Measurements from ENCODE around the gene SPDL1.
A peak's percentile ranks its signal among the peaks of the same experiment; 100 is the strongest.

SPDL1 gene, protein sequence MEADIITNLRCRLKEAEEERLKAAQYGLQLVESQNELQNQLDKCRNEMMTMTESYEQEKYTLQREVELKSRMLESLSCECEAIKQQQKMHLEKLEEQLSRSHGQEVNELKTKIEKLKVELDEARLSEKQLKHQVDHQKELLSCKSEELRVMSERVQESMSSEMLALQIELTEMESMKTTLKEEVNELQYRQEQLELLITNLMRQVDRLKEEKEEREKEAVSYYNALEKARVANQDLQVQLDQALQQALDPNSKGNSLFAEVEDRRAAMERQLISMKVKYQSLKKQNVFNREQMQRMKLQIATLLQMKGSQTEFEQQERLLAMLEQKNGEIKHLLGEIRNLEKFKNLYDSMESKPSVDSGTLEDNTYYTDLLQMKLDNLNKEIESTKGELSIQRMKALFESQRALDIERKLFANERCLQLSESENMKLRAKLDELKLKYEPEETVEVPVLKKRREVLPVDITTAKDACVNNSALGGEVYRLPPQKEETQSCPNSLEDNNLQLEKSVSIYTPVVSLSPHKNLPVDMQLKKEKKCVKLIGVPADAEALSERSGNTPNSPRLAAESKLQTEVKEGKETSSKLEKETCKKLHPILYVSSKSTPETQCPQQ

DNA sequence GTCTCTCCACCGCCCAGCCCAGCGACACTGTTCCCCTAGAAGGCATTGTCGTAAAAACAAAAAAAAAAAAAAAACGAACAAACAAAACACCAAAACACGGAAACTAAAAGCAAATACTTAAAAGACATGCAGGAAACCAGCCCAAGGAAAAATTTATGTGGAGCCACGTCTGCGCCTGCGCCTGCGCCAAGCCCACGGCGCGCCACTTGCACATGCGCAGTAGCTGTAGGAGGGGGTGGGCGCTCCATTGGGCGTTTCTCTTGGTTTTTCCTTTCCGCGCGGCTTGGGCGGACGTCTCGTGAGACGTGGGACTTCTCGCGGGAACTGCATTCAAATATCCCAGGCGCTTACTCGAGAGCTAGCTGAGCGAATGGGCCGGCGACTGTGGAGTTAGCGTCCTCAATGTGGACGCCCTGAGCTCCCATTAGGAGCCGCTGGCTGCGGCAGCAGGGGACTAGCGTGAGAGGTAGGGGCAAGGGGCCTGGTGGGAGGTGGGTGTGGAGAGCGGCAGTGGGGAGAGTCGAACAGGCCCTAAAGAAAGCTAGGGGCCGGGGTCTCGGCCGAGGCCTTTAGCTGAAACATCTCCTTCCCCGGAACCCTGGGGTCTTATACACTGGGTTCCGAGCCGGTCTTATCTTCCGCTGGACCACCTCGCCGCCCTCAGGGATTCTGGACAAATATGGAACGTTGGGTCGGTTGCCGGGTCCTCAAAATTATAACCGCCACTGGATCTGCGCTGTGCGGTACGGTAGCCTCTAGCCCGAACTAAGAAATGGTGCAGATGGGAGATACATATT lies at the start of gene SPDL1:
Gene SPDL1 (plus strand): TSS at position 350 of the 797 bp plus-strand sequence. CDS start 4,644 bp downstream, outside the sequence.
- H3K4me1 Mint-ChIP-seq = peaks cover 14 to 37% of the 10 kb centered on the region in 2 donors
- ATAC-seq (replicated peaks) (peak; percentile 92 to 96), DNase-seq (peak; percentile 93)
- peak within 1 kb of the TSS; percentile 93 to 100 for H3K4me3 Mint-ChIP-seq
- peak within 1 kb of the TSS; percentile 99 for H3K27ac Mint-ChIP-seq
- H3K9me3 Mint-ChIP-seq = no peaks in the 10 kb centered on the region
- H3K27me3 Mint-ChIP-seq = peaks cover 0 to 4% of the 10 kb centered on the region in 2 donors
- peaks cover 0 to 19% of the 10 kb centered on the region in 2 donors for H3K36me3 Mint-ChIP-seq

DNA sequence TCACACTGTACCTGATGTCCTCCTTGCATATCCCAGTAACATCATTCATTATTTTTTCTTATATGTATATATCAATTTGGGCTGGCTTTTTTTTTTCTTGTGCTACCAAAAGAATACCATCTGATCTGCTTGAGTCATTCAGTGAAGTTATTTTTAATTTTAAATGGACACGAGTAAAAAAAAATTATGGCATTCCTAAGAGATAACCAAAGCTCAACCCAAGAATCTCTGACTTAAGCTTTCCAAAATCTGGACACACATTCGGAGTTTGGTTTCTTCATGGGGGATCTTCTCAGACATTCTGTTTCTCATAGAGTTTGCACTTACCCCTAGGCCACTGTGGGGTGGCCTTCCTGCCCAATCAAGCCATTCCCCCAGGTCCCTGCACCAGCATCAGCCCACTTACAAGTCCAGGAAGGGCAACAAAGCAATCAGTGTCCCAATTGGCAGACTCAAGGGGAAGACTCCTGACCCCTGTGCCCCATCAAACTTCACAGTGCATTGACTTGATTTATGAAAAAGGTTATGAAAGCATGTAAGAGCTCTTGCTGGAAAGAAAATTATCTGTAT lies 49.2 kb upstream of the SPDL1 start:
- Mint-ChIP-seq H3K4me1 (no peaks in the 10 kb centered on the region), H3K9me3 (peaks cover 0 to 2% of the 10 kb centered on the region in 2 donors), H3K36me3 (no peaks in the 10 kb centered on the region), H3K4me3 (no peak overlapping the region), H3K27me3 (peaks cover 11 to 15% of the 10 kb centered on the region in 2 donors), H3K27ac (no peak overlapping the region)
- no peak for ATAC-seq (replicated peaks)
- no peak for DNase-seq

DNA sequence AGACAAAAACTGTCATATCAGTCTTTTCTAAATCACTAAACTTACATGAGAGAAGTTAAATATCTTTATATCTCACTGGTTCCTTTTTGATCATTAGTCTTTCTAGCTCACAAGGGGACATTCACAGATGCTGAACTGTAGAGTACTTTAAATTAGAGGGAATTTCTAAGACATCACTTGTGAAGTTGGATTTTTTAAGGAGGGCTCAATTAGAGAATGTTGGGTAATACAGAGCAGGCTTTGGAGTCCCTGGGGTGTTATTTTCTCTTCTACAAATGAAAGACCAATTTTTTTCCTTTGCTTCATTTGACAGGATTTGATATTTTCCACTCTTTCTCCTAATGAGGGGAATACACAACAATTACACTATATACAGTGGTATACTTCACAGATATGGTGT lies 48.6 kb upstream of the SPDL1 start:
- no peak overlapping the region for H3K4me3 Mint-ChIP-seq
- no peak for DNase-seq
- H3K27me3 Mint-ChIP-seq = peaks cover 7 to 10% of the 10 kb centered on the region in 2 donors
- peaks cover 0 to 2% of the 10 kb centered on the region in 2 donors for H3K9me3 Mint-ChIP-seq
- H3K4me1 Mint-ChIP-seq = no peaks in the 10 kb centered on the region
- H3K36me3 Mint-ChIP-seq = no peaks in the 10 kb centered on the region
- no peak for ATAC-seq (replicated peaks)
- no peak overlapping the region for H3K27ac Mint-ChIP-seq

DNA sequence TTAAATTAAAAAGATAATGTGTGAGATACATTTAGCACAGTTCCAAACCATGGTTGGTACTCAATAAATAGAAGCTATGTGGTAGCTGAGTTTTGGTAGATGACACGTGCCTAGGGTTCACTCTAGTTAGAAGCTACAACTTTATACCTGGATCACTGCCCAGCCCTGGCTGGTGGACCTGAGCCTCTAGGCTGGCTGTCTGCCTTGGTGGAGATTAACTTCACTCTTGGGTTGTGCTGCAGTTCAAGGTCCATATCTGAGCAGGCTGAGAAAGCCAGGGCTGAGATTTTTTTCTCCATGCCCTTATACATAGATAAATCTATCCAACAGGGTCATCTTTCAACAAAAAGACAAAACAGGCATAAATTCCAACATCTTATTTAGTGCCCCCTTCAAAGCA lies 44.6 kb upstream of the SPDL1 start:
- no peaks in the 10 kb centered on the region for H3K36me3 Mint-ChIP-seq
- no peak overlapping the region for H3K27ac Mint-ChIP-seq
- no peak for ATAC-seq (replicated peaks)
- no peak for DNase-seq
- H3K27me3 Mint-ChIP-seq = peaks cover 5 to 13% of the 10 kb centered on the region in 2 donors
- H3K9me3 Mint-ChIP-seq = peaks cover 0 to under 1% of the 10 kb centered on the region in 2 donors
- no peaks in the 10 kb centered on the region for H3K4me1 Mint-ChIP-seq
- H3K4me3 Mint-ChIP-seq = no peak overlapping the region

DNA sequence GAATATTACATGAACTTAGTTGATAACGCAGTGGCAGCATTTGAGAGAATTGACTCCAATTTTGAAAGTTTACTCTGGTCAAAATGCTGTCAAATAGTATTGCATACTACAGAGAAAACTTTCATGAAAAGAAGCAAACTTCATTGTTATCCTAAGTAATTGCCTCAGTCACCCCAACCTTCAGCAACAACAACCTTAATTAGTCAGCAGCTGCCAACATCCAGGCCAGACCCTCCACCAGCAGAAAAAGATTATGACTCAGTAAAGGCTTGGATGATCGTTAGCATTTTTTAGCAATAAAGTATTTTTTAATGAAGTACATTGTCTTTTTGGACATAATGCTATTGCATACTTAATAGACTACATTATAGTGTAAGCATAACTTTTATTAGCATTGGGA lies 40.8 kb upstream of the SPDL1 start:
- no peaks in the 10 kb centered on the region for H3K4me1 Mint-ChIP-seq
- DNase-seq (no peak), ATAC-seq (replicated peaks) (no peak)
- H3K4me3 Mint-ChIP-seq = no peak overlapping the region
- no peaks in the 10 kb centered on the region for H3K9me3 Mint-ChIP-seq
- no peak overlapping the region for H3K27ac Mint-ChIP-seq
- peaks cover 15 to 23% of the 10 kb centered on the region in 2 donors for H3K27me3 Mint-ChIP-seq
- H3K36me3 Mint-ChIP-seq = no peaks in the 10 kb centered on the region

DNA sequence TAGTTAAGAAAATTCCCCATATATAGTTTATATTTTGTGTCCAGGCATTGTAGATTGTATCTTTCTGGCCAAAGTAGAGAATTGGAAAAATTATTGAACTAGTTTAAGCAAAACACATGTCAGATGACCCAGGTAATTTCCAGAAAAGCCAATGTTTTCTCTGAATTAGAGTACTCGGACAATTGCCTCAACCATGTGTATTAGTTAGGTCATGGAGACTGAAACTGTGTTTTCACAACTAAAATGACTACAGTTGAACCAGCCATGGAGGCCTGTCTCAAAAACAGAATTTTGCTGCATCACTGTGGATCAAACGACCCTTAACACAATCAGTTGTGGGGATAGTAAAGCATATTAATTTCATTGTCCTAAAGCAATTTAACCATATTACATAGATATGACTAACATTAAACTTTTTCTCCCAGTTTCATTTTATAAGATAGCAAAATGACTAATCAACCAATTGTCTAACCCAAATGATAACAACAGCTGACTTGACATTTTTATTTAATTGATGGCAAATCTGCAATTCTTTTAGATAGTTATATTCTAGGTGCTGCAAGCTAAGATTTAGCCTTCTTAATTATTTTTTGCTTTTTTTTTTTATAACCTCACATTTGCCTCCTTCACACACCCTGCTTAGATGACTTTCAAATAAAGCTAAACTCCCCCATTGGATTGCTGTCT lies 39.2 kb upstream of the SPDL1 start:
- Mint-ChIP-seq H3K4me3 (no peak overlapping the region), H3K4me1 (no peaks in the 10 kb centered on the region), H3K36me3 (no peaks in the 10 kb centered on the region), H3K27me3 (peaks cover 22 to 39% of the 10 kb centered on the region in 2 donors), H3K27ac (no peak overlapping the region), H3K9me3 (no peaks in the 10 kb centered on the region)
- ATAC-seq (replicated peaks) = no peak
- no peak for DNase-seq

DNA sequence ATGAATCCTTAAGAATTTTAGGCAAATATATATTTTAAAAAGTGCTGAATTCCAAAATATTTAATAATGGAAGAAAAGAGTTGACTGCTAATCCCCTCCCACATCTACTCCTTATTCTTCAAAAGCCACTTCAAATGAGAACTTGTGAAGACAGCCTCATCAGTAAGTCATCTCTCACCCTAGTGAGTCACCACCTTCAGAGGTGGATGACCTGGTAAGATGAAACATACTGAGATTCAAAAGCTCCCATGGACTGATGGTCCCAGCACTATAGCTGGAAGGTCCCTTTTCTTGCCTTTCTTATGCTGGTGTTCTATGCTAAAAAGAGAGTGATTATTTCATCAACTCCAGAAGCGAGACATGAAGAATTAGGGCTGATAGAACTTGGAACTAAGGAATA lies 37.8 kb upstream of the SPDL1 start:
- Mint-ChIP-seq H3K4me3 (no peak overlapping the region), H3K36me3 (no peaks in the 10 kb centered on the region), H3K27me3 (peaks cover 24 to 47% of the 10 kb centered on the region in 2 donors), H3K9me3 (no peaks in the 10 kb centered on the region), H3K4me1 (no peaks in the 10 kb centered on the region), H3K27ac (no peak overlapping the region)
- DNase-seq = no peak
- peak in 1 of 2 donors; percentile 41 for ATAC-seq (replicated peaks)

DNA sequence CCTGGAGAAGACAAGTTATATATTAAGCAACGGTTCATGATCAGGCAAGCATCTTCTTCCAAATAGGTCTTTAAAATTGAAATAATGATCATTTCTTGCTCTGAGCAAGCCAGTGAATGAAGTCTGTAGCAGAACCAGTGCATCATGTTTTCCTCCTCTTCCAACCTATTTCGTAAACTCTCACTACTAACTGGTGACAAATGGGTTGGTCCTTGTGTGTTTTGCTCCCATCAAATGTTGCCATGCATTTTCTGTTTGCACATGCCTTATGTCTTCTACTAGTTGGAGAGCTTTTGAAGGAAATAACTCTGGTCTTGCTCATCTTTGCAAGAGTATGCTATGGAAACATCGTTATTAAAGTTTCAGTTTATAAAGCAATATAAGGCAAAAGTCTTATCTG lies 37.2 kb upstream of the SPDL1 start:
- Mint-ChIP-seq H3K36me3 (no peaks in the 10 kb centered on the region), H3K27me3 (peaks cover 27 to 48% of the 10 kb centered on the region in 2 donors)

DNA sequence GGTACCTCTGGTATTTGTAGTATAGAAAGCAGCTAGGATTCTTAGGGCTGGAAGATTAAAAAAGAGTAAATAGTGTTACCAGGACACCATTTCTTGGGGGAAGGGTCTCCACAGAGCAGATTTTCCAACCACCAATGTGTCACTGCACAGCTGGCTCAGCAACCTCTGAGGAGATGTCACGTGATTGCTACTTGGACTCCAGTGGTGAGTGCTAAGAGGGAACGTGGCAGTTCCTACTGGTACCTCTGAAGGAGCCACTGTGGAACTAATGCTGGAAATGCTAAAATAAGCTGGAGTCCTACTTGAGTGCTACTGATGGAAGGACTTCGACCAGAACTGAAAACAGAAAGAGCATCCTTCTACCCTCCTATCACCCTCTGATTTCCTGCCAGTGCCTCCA lies 36.1 kb upstream of the SPDL1 start:
- DNase-seq (no peak), ATAC-seq (replicated peaks) (no peak)
- no peaks in the 10 kb centered on the region for H3K36me3 Mint-ChIP-seq
- H3K27me3 Mint-ChIP-seq = peaks cover 30 to 57% of the 10 kb centered on the region in 2 donors
- H3K4me1 Mint-ChIP-seq = no peaks in the 10 kb centered on the region
- H3K4me3 Mint-ChIP-seq = no peak overlapping the region
- H3K9me3 Mint-ChIP-seq = no peaks in the 10 kb centered on the region
- no peak overlapping the region for H3K27ac Mint-ChIP-seq

More for the DNA sequence above, 37.2 kb upstream of the SPDL1 start:
- Mint-ChIP-seq H3K9me3 (no peaks in the 10 kb centered on the region), H3K27ac (no peak overlapping the region), H3K4me3 (no peak overlapping the region), H3K4me1 (no peaks in the 10 kb centered on the region)
- no peak for DNase-seq
- no peak for ATAC-seq (replicated peaks)

DNA sequence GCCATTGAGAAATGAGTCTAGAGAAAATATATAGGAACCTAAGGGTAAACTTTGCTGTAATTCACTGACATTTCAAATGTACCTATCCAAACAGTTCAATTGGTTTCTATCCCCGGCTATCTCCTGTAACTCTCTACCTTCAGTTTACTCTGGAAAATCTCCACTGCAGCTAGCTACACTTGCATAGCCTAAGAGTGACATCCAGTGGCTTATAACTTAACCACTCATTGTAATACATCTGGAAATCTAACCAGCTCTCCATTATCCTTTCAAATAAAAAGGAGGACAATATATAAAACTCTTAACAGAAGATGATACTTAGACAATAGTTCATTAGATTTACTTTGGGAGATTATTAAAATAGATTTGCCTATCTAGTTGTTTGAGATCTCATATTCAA lies 35.3 kb upstream of the SPDL1 start:
- no peaks in the 10 kb centered on the region for H3K36me3 Mint-ChIP-seq
- H3K27me3 Mint-ChIP-seq = peaks cover 38 to 56% of the 10 kb centered on the region in 2 donors
- DNase-seq (no peak), ATAC-seq (replicated peaks) (no peak)
- H3K27ac Mint-ChIP-seq = no peak overlapping the region
- H3K4me3 Mint-ChIP-seq = no peak overlapping the region
- H3K4me1 Mint-ChIP-seq = no peaks in the 10 kb centered on the region
- peaks cover 0 to 2% of the 10 kb centered on the region in 2 donors for H3K9me3 Mint-ChIP-seq

DNA sequence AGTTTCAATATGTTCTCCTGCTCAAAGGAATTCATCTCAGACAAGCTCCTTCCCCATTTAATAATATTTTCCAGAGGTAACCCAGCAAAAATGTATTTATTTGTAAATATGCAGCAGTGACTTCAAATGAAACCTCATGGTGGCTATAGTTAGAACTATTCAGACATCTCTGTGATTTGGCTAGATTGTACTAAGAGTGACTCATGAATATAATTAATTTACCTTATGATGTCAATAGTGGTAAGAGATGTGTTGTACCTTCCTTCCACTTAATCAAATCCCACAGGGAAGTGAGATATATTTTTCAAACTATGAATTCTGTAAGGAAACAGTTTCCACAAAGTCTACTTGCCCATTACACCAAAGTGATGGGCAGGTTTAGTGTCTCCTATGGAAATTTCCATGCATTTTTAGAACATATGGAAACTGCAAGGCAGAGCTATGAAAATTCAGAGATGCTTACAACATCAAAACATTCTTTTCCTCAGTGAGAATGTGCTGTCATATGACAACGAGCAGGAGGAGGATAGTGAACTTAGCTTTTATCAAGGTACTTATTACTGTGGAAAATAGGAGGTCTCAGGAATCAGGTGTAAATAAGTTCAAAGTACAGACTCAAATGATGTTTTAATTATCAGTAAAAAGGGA lies 34.0 kb upstream of the SPDL1 start:
- no peak overlapping the region for H3K4me3 Mint-ChIP-seq
- ATAC-seq (replicated peaks) (no peak), DNase-seq (no peak)
- H3K9me3 Mint-ChIP-seq = peaks cover 0 to 6% of the 10 kb centered on the region in 2 donors
- no peaks in the 10 kb centered on the region for H3K36me3 Mint-ChIP-seq
- H3K4me1 Mint-ChIP-seq = no peaks in the 10 kb centered on the region
- no peak overlapping the region for H3K27ac Mint-ChIP-seq
- peaks cover 44 to 65% of the 10 kb centered on the region in 2 donors for H3K27me3 Mint-ChIP-seq

DNA sequence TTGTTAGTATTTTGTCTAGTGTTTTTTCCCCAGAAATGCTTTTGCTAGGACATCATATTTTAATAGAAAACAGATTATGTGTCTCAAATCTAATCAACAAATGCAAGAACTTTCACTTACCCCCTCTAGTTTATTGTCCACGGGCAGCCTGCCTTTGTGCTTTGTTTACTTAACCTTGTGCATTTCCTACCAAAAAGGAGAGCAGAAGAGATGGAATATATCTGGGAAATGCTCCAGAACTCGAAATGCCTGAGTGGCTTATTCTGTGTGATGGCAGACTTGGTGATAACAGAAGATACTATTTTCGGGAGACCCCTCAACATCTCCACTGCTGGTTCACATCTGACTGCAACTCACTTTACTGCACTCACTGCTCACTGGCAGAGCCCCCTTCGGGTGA lies 33.3 kb upstream of the SPDL1 start:
- no peaks in the 10 kb centered on the region for H3K36me3 Mint-ChIP-seq
- DNase-seq (no peak), ATAC-seq (replicated peaks) (no peak)
- no peak overlapping the region for H3K4me3 Mint-ChIP-seq
- H3K9me3 Mint-ChIP-seq = peaks cover 0 to 6% of the 10 kb centered on the region in 2 donors
- H3K27ac Mint-ChIP-seq = no peak overlapping the region
- H3K27me3 Mint-ChIP-seq = peaks cover 40 to 65% of the 10 kb centered on the region in 2 donors
- H3K4me1 Mint-ChIP-seq = no peaks in the 10 kb centered on the region

DNA sequence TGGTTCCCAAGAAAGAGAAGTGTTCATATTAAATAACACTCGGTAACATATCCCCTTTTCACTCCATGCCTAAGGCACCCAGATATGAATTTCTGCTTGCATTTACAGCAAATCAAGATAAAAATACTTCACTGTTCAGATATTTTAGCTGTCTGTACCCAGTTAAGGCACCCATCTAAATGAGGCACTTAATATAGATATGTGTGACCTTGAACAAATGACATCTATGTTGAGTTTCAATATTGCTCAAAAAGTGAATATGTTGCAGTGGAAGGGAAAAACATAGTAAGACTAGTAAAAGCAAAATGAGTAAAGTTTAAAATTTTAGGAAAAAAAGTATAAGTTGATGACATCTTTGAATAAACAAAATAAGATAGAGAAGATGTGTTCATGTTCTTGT lies 32.4 kb upstream of the SPDL1 start:
- no peak overlapping the region for H3K27ac Mint-ChIP-seq
- no peak for ATAC-seq (replicated peaks)
- H3K36me3 Mint-ChIP-seq = no peaks in the 10 kb centered on the region
- H3K27me3 Mint-ChIP-seq = peaks cover 40 to 65% of the 10 kb centered on the region in 2 donors
- no peak for DNase-seq
- H3K9me3 Mint-ChIP-seq = peaks cover 0 to 6% of the 10 kb centered on the region in 2 donors
- no peaks in the 10 kb centered on the region for H3K4me1 Mint-ChIP-seq
- H3K4me3 Mint-ChIP-seq = no peak overlapping the region

Data from stimulated activated naive B cell treated with anti-CD40 and anti-IgM and Interleukin-4, amounts not matched to agents 10 μg/mL and 1 μg/mL and 100 μg/mL, for 72 hours (primary cell).